Common myeloid progenitor, CD34-positive (primary cell): ENCODE measurements around the gene ABLIM3.

Source experiments
- CTCF ChIA-PET: fragments of 350-600 bp; sonication (Branson Sonifier 250); formaldehyde crosslinking; loops from one replicate; lab custom pipeline; 2021; ENCODE audit warnings: antibody characterized with exemption; lab: Charles Lee
- POLR2A ChIA-PET: fragments of 350-600 bp; sonication (Branson Sonifier 250); formaldehyde crosslinking; loops from one replicate; lab custom pipeline; 2021; ENCODE audit warnings: antibody characterized with exemption; lab: Charles Lee
- DNase-seq, 3 donors: peaks; one replicate each; pipeline versions ENCODE4 v3.0.0 to v3.0.0-alpha.2; 2013
- H3K27ac ChIP-seq, 2 experiments: 1 replicate in 1 of 2; 2 replicates in 1 of 2; pipeline ENCODE4 v1.7.0; 2013; ENCODE audit warnings: inconsistent platforms in 2 of 2, low read length in 2 of 2, mild to moderate bottlenecking in 2 of 2, low read depth in 1 of 2, moderate library complexity in 1 of 2; ENCODE audit not compliant: severe bottlenecking in 2 of 2, insufficient read depth in 1 of 2, poor library complexity in 1 of 2
- H3K27me3 ChIP-seq, 5 experiments: replicated peaks in 2 of 5; 1 replicate in 3 of 5; 2 replicates in 2 of 5; pipeline versions ENCODE4 v1.6.1 to v1.7.0; 2013; ENCODE audit warnings: low read length in 4 of 5, mild to moderate bottlenecking in 2 of 5, moderate library complexity in 2 of 5, inconsistent platforms in 1 of 5; ENCODE audit not compliant: insufficient read depth in 5 of 5, control insufficient read depth in 4 of 5
- H3K36me3 ChIP-seq, 4 experiments: 1 replicate in 2 of 4; 2 replicates in 2 of 4; pipeline versions ENCODE4 v1.6.1 to v1.7.0; 2013; ENCODE audit warnings: low read length in 3 of 4, control low read depth in 1 of 4, mild to moderate bottlenecking in 1 of 4; ENCODE audit not compliant: control insufficient read depth in 4 of 4, insufficient read depth in 4 of 4
- H3K4me1 ChIP-seq, 4 experiments: 1 replicate in 3 of 4; 2 replicates in 1 of 4; pipeline versions ENCODE4 v1.6.1 to v1.7.1; 2013; ENCODE audit warnings: low read length in 3 of 4, mild to moderate bottlenecking in 3 of 4, control low read depth in 1 of 4, inconsistent platforms in 1 of 4, moderate library complexity in 1 of 4; ENCODE audit not compliant: control insufficient read depth in 4 of 4, insufficient read depth in 4 of 4; ENCODE audit errors: control extremely low read depth in 1 of 4
- H3K4me3 ChIP-seq, 7 experiments: 1 replicate in 4 of 7; 2 replicates in 3 of 7; pipeline versions ENCODE4 v1.5.1 to v1.7.0; 2013; ENCODE audit warnings: mild to moderate bottlenecking in 7 of 7, low read length in 6 of 7, moderate library complexity in 6 of 7, inconsistent platforms in 2 of 7, low read depth in 2 of 7, control low read depth in 1 of 7; ENCODE audit not compliant: insufficient read depth in 4 of 7, control insufficient read depth in 1 of 7; ENCODE audit errors: extremely low read depth in 1 of 7
- H3K9me3 ChIP-seq, 5 experiments: 1 replicate in 4 of 5; 2 replicates in 1 of 5; pipeline versions ENCODE4 v1.6.1 to v1.7.1; 2013; ENCODE audit warnings: low read length in 4 of 5, mild to moderate bottlenecking in 2 of 5, inconsistent platforms in 1 of 5, low read depth in 1 of 5, moderate library complexity in 1 of 5; ENCODE audit not compliant: control insufficient read depth in 4 of 5, insufficient read depth in 2 of 5; ENCODE audit errors: control extremely low read depth in 1 of 5
- WGBS: methylation state at CpG from one replicate; pipeline ENCODE4 v1.1.5; 2013; ENCODE audit not compliant: insufficient coverage; 5-methylcytosine and 5-hydroxymethylcytosine counted together

Gene ABLIM3

DNA sequence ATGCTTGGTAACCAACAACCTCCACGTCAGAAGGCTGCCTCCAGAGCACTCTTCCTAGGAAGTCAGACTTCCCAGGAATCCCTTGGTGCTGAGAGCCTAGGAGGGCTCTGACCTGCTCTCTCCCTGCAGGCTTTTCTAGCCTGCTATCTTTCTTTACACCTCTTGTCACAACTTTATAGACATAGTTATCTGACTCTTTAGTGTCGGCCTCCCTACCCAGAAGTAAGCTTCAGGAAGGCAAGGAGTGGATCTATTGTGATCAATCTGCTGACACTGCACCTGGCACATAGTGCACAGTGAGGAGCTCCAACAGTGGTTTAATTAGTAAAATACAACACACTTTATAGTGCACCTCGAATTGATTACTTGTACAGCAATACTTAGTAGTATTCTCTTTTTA, 132.7 kb downstream of the ABLIM3 start:
- ChIA-PET CTCF (interaction anchor here (1.3 to 1.5 kb wide), 2 partner anchors 11 to 16 kb away, joined by 3 to 4 read pairs; no protein-coding TSS in a partner anchor), POLR2A (no interaction called here)
- H3K27ac ChIP-seq, result no peak overlapping the region
- no peak for DNase-seq
- no peaks in the 10 kb centered on the region for H3K9me3 ChIP-seq
- H3K4me3 ChIP-seq, result no peak overlapping the region
- H3K27me3 ChIP-seq, result peaks cover 0 to 23% (median 9%) of the 10 kb centered on the region in 5 experiments
- H3K36me3 ChIP-seq, result no peaks in the 10 kb centered on the region
- whole genome bisulfite sequencing, result 100% methylated on average over 2 of the region's 3 CpGs
- peaks cover 2 to 20% (median 13%) of the 10 kb centered on the region in 4 experiments for H3K4me1 ChIP-seq

DNA sequence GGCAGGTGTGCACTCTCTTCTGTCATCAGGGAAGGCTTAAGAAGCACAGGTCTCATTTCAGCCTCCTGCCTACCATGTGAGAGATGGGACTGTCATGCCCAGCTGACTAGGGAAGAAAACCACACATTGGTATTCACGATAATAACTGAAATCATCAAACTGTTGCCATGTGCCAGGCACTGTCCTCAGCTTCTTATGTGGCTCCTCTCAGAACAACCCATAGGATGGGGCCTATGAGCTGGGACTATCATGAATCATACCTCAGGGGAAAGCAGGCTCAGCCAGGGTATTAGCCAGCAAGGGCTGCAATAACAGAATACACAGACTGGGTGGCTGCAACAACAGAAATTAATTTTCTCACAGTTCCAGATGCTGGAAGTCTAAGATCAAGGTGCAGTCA, 133.6 kb downstream of the ABLIM3 start:
- CTCF ChIA-PET, result interaction anchor here (1.2 to 1.9 kb wide), 6 partner anchors 10 to 133 kb away, joined by 3 to 7 read pairs (median 5); partner anchors contain the start of gene ABLIM3
- H3K27me3 ChIP-seq, result peaks cover 0 to 23% (median 9%) of the 10 kb centered on the region in 5 experiments
- 92% methylated on average over 1 of the region's 1 CpG for WGBS

DNA sequence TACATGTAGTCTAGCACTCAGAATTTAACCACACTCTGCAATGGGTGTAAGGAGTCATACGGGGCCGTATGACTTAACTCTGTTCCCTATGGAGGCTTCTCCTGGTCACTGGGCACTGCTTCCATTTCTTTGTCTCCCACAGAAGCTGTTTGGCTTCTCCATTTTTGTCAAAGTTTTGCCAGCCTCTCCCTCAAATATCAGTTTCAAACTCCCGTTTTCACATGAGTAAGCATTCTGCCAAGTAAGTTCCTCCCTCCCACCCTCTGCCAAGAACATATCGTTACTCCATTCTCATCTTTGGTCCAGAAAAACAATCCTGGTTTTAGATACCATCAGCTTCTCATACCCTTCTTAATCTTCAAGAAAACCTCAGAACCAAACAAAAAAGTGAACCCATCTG, 136.5 kb downstream of the ABLIM3 start:
- H3K27ac ChIP-seq, result no peak overlapping the region
- H3K9me3 ChIP-seq, result no peaks in the 10 kb centered on the region
- H3K4me3 ChIP-seq, result no peak overlapping the region
- no peak for DNase-seq
- peaks cover 0 to 8% (median 4%) of the 10 kb centered on the region in 5 experiments for H3K27me3 ChIP-seq
- no peaks in the 10 kb centered on the region for H3K36me3 ChIP-seq
- H3K4me1 ChIP-seq, result peaks cover 0 to 6% (median 0%) of the 10 kb centered on the region in 4 experiments
- 49% methylated on average over 4 of the region's 4 CpGs for WGBS
- POLR2A ChIA-PET, result no interaction called here
- CTCF ChIA-PET, result interaction anchor here (0.9 to 1.6 kb wide), 4 partner anchors 9 to 164 kb away, joined by 3 to 8 read pairs (median 4); no protein-coding TSS in a partner anchor

More for the DNA sequence above, 133.6 kb downstream of the ABLIM3 start:
- DNase-seq, result no peak
- Histone ChIP-seq H3K4me3 (no peak overlapping the region), H3K9me3 (no peaks in the 10 kb centered on the region), H3K36me3 (no peaks in the 10 kb centered on the region), H3K4me1 (peaks cover 2 to 20% (median 13%) of the 10 kb centered on the region in 4 experiments), H3K27ac (no peak overlapping the region)
- POLR2A ChIA-PET, result no interaction called here

DNA sequence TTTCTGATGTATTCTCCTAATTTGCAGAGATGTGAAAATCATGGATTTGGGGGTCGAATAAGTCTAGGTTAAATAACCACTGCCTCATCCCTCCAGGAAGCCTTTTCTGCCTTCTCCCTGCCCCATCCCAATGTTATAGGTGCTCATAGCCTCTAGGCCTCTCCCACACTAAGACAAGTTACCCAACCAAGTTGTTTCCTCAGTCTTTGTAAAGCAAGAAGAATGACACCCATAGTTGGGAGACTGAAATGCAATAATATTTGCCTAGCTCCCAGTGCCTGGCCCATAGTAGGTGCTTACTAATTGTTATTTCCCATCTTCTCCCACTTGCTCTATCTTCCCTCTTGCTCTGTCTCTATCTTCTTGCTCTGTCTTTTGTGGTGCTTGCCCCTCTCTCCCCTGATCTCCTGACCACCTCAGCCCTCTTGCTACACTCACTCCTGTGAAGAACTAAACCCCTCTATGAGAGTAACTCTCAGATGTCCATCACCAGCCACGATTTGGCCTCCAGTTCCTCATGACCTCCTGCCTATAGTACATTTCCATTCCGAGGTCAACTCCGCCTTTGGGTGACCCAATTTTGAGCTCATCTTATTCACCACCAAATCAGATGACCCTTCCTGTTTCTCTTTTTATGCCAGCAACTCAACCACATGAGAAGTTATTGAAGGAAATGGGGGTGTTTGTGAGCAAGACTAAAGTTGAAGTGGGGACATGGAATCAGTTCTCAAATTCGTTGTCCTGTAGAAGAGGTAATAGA, 137.3 kb downstream of the ABLIM3 start:
- ChIA-PET CTCF (interaction anchor here (0.9 to 2.1 kb wide), 9 partner anchors 9 to 163 kb away, joined by 3 to 8 read pairs (median 5); no protein-coding TSS in a partner anchor), POLR2A (no interaction called here)
- WGBS, result 100% methylated on average over 2 of the region's 5 CpGs
- H3K9me3 ChIP-seq, result no peaks in the 10 kb centered on the region
- no peaks in the 10 kb centered on the region for H3K36me3 ChIP-seq
- H3K4me1 ChIP-seq, result peaks cover 0 to 5% (median 0%) of the 10 kb centered on the region in 4 experiments
- DNase-seq, result no peak
- no peak overlapping the region for H3K4me3 ChIP-seq
- H3K27ac ChIP-seq, result no peak overlapping the region
- H3K27me3 ChIP-seq, result no peaks in the 10 kb centered on the region

DNA sequence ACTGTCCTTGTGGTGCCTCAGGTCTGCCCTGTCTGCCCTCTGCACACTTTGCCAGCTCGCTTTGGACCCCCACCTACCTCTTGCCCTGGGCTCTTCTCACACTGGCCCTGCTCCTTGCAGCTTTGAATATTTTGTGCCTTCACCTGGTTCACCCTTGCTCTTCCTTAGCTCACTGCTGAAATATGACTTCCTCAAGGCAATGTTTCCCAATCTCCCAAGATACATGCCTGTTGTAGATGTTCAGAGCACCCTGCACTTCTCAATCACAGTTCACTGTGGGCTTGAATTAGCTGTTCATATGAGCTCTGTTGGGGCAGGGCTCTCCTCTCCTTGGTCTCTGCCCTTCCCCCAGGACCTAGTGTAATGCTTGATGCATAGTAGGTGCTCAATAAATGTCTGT, 138.4 kb downstream of the ABLIM3 start:
- DNase-seq, result no peak
- no peak overlapping the region for H3K27ac ChIP-seq
- WGBS, result 93% methylated on average over 1 of the region's 1 CpG
- no peaks in the 10 kb centered on the region for H3K36me3 ChIP-seq
- no peaks in the 10 kb centered on the region for H3K9me3 ChIP-seq
- no peaks in the 10 kb centered on the region for H3K27me3 ChIP-seq
- no peak overlapping the region for H3K4me3 ChIP-seq
- ChIA-PET CTCF (interaction anchor here (0.8 to 2.1 kb wide), 9 partner anchors 8 to 111 kb away, joined by 3 to 8 read pairs (median 5); no protein-coding TSS in a partner anchor), POLR2A (no interaction called here)
- H3K4me1 ChIP-seq, result peaks cover 0 to 5% (median 0%) of the 10 kb centered on the region in 4 experiments

DNA sequence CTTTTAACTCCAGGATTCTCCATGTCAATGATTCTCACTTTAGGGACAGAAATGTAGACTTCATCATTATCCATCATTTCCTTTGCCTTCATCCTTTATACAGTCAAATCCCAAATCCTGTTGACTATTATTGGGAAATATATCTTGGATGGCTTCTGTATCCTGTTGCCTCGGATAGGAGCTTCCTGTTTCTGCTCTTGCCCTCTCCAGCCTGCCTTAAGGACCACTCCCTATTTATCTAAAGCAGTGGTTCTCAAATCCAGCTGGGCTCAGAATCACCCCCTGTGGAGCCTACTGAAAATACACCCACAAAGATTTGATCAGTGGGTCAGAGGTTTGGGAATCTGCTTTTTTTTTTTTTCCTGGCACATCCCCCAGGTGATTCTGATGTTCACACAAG, 138.8 kb downstream of the ABLIM3 start:
- CTCF ChIA-PET, result interaction anchor here (1.0 to 2.1 kb wide), 5 partner anchors 12 to 112 kb away, joined by 3 to 6 read pairs (median 5); no protein-coding TSS in a partner anchor
- Histone ChIP-seq H3K4me3 (no peak overlapping the region), H3K27ac (no peak overlapping the region), H3K27me3 (no peaks in the 10 kb centered on the region), H3K4me1 (peaks cover 0 to 5% (median 0%) of the 10 kb centered on the region in 4 experiments), H3K9me3 (no peaks in the 10 kb centered on the region), H3K36me3 (no peaks in the 10 kb centered on the region)
- DNase-seq, result no peak
- WGBS, result no CpG with 5 or more reads among the region's 1 CpG
- POLR2A ChIA-PET, result no interaction called here

DNA sequence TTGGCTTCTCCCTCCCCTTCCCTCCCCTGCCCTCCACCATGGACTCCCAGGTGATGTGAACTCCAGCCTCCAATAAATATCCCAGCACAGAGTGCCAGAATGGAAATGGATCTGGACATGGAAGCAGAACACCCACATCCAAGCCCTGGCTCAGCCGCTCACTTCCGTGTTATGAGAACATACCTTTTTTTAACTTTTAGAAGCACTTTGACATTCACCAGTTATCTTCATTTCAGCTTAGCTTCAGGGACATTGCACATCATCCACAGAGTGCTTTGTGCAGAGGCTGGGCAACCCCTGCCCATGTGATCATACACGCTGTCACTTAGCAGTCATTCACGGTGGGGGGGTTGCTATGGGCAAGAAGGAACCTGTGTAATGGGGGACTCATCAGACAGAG, 139.5 kb downstream of the ABLIM3 start:
- no peaks in the 10 kb centered on the region for H3K9me3 ChIP-seq
- 98% methylated on average over 4 of the region's 4 CpGs for WGBS
- ChIA-PET CTCF (interaction anchor here (1.0 to 2.1 kb wide), 3 partner anchors 9 to 33 kb away, joined by 4 to 6 read pairs (median 4); no protein-coding TSS in a partner anchor), POLR2A (no interaction called here)
- H3K36me3 ChIP-seq, result no peaks in the 10 kb centered on the region
- DNase-seq, result no peak
- no peak overlapping the region for H3K4me3 ChIP-seq
- peaks cover 0 to 5% (median 0%) of the 10 kb centered on the region in 4 experiments for H3K4me1 ChIP-seq
- H3K27ac ChIP-seq, result no peak overlapping the region
- no peaks in the 10 kb centered on the region for H3K27me3 ChIP-seq
